Measurements from ENCODE around the gene ENTPD2.
A peak's percentile ranks its signal among the peaks of the same experiment; 100 is the strongest.
"Not testable (repeated sequence)": the region's sequence is repeated elsewhere in the genome, so short reads cannot be mapped to it uniquely, and the experiment has no call there.

The ENTPD2 gene

GRCh38 chr9:137063311-137064026 is 9.6 kb upstream of the ENTPD2 start:
- no peak for DNase-seq

GRCh38 chr9:137062798-137063197 is 8.9 kb upstream of the ENTPD2 start:
- DNase-seq: not testable (repeated sequence)

- DNase-seq: no peak
Measured at GRCh38 chr9:137062384-137062783, 8.5 kb upstream of the ENTPD2 start.

GRCh38 chr9:137058521-137059234 is 4.8 kb upstream of the ENTPD2 start:
- peak; percentile 59 for DNase-seq

GRCh38 chr9:137057545-137057944 is 3.7 kb upstream of the ENTPD2 start:
- DNase-seq: no peak

- no peak for DNase-seq
Measured at GRCh38 chr9:137056739-137057415, 3.0 kb upstream of the ENTPD2 start.

GRCh38 chr9:137055385-137056364 is 1.8 kb upstream of the ENTPD2 start:
- DNase-seq: no peak

GRCh38 chr9:137054932-137055384 is 1.1 kb upstream of the ENTPD2 start:
- DNase-seq: no peak

GRCh38 chr9:137052998-137053943 is 590 bp downstream of the ENTPD2 start:
- DNase-seq: no peak

GRCh38 chr9:137052293-137052692 is 1.6 kb downstream of the ENTPD2 start:
- DNase-seq: no peak

GRCh38 chr9:137051145-137051724 is 2.6 kb downstream of the ENTPD2 start:
- no peak for DNase-seq

- DNase-seq: no peak
Measured at GRCh38 chr9:137050570-137050969, 3.3 kb downstream of the ENTPD2 start.

GRCh38 chr9:137049544-137050449 is 4.1 kb downstream of the ENTPD2 start:
- DNase-seq: peak; percentile 84

GRCh38 chr9:137048655-137049543 is 5.0 kb downstream of the ENTPD2 start:
- peak; percentile 46 for DNase-seq

- peak; percentile 90 for DNase-seq
Measured at GRCh38 chr9:137046088-137046787, 7.6 kb downstream of the ENTPD2 start, which contains the start of gene NPDC1. TSS of gene NPDC1 (minus strand) at chr9:137046177. CDS start at chr9:137045989, 188 bp downstream.

GRCh38 chr9:137045294-137046087 is 8.4 kb downstream of the ENTPD2 start:
- no peak for DNase-seq

All from hematopoietic multipotent progenitor cell treated with erythropoietin and hydrocortisone succinate and interleukin-3 and kit ligand, for 4 days (in vitro differentiated cells).